ENCODE results near the gene SCART1.
"Not testable (repeated sequence)": the region's sequence is repeated elsewhere in the genome, so short reads cannot be mapped to it uniquely, and the experiment has no call there.

The SCART1 gene

DNA sequence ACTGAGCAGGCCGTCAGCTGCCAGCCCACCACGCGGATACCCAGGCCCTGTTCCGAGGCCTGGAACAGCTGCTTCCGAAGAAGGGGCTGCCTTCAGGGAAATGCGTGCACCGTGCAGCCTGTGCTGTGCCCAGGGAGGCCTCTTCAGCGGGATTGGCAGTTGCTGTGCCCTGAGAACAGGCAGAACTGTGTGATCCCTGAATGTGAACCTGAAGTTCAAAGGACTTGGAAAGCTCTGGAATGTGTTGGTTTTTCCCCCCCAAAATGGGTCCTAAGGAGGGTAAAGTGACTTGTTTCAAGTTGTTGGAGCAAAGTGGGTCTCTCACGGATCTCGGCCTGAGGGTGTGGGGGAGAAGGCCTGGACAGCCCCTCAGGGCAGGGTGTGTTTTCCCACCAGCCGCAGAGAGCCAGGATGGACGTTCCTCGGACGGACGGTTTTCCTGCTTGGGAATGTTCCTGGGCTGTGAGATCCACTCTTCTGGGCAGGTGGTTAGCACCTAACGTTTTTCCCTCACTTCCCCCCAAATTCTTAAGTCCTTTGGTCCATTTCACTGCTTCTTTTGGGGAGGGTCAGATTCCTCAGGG, 31.4 kb upstream of the SCART1 start:
- DNase-seq (ENCODE audit: extremely low spot score): no peak
- CTCF ChIA-PET: interaction anchor here (1.1 kb wide), 1 partner anchor 21 kb away, joined by 3 read pairs; no protein-coding TSS in a partner anchor
- POLR2A ChIA-PET: interaction anchor here (0.5 kb wide), 1 partner anchor 54 kb away, joined by 5 read pairs; no protein-coding TSS in a partner anchor
- TF ChIP-seq, protein P1, sequence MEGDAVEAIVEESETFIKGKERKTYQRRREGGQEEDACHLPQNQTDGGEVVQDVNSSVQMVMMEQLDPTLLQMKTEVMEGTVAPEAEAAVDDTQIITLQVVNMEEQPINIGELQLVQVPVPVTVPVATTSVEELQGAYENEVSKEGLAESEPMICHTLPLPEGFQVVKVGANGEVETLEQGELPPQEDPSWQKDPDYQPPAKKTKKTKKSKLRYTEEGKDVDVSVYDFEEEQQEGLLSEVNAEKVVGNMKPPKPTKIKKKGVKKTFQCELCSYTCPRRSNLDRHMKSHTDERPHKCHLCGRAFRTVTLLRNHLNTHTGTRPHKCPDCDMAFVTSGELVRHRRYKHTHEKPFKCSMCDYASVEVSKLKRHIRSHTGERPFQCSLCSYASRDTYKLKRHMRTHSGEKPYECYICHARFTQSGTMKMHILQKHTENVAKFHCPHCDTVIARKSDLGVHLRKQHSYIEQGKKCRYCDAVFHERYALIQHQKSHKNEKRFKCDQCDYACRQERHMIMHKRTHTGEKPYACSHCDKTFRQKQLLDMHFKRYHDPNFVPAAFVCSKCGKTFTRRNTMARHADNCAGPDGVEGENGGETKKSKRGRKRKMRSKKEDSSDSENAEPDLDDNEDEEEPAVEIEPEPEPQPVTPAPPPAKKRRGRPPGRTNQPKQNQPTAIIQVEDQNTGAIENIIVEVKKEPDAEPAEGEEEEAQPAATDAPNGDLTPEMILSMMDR (IDR thresholded peaks at IDR 0.05; ENCODE audit: control extremely low read depth, extremely low read depth, low read depth, missing control alignments): no peak

GRCh38 chr10:133422807-133423771, 30.7 kb upstream of the SCART1 start:
- DNase-seq (ENCODE audit: extremely low spot score): no peak
- ChIA-PET POLR2A (no interaction called here), CTCF (no interaction called here)
- TF ChIP-seq, protein P1 (IDR thresholded peaks at IDR 0.05; ENCODE audit: control extremely low read depth, extremely low read depth, low read depth, missing control alignments): no peak

DNA sequence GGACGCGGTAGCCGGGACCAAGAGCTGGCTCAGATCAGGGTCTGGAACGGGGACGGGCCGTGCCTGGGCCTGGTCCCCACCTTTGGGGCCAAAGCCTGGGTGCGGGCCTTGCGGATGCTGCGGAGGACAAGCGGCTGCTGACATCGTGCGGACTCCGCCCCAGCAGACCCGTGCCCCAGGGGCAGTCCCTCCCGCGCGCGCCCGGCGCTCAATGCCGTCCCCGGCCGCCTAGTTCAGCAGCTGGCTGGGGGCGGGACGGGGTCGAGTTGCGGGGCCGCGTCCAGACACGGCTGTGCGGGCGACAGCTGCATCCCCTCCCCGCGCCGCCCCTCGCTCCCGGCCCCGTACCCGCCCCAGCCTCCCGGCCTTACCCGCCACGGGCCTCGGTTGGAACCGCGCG, 29.6 kb upstream of the SCART1 start:
- DNase-seq (ENCODE audit: extremely low spot score); CTCF ChIA-PET; POLR2A ChIA-PET: not testable (repeated sequence)

DNA sequence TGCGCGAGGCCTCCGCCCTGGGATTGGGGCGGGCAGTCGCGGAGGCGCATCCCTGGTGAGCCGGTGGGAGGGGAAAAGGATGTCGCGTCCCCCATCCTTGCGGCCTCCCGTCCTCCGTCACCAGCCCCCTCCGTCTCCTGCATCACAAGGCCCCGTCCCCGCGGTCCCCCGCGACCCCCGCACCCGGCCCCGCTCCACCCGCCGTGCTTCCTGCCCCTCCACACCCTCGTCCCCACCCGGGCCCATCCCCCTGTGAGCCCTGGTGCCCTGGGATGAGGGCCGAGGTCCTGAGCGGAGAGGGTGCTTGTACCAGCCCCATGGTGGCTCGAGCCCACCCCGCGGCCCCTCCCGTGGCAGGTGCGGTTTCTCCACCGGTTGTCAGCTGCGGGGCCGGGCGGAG, 29.1 kb upstream of the SCART1 start, which contains the start of gene SPRN:
TSS of gene SPRN (minus strand) at position 25 of the 400 bp plus-strand sequence. CDS start 944 bp downstream, outside the sequence.
- DNase-seq (ENCODE audit: extremely low spot score); CTCF ChIA-PET; POLR2A ChIA-PET: not testable (repeated sequence)

DNA sequence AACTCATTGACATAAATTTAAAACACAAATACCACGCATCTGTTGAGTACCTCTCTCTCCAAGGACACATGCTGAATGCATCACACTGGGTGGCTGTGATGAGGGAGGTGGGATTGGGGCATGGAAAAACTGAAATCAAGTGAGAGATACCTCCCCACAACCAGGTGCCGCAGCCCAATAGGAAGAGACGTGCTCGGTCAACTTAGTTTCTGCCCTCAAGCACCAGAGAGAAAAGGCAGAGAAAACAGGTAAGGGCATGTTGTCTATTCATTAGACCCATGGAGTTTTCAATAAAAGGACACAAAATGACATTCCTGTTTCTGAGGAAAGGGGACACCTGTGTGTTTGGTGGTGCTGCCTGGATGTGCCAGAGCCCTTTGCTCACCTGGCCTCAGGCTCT, 24.2 kb upstream of the SCART1 start:
- POLR2A ChIA-PET; CTCF ChIA-PET; DNase-seq (ENCODE audit: extremely low spot score): not testable (repeated sequence)

DNA sequence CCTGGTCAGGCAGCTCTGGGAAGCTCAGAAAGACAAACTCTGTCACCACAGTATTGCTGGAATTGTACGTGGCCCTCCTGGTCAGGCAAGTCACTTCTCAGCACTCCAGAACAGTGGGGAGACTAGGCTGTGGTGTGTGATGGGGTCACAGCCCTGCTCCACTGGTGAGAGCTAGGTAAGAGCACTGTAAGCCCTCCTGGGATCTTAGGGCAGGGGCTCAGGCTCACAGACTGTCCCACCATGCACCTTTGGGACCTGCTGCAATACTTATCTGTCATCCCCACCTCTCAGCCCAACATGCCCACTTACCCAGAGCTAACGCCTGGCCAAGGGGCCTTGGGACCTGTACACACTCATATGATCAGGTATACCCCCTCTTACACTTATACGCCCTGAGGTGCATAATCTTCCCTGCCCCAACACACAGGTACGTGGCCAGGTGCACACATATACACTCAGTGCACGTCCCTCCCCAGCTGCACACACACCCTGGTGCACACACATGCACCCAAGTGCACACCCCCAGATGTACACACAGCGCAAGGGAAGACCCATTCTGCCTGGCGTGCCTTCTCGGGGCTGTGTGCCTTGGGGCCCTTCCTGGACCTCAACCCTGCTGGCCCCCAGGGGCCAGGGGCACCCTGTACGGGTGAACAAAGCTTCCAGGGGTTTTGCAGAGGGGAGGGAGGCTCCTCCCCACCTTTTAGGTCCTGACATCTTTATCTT, 21.7 kb upstream of the SCART1 start:
- DNase-seq (ENCODE audit: extremely low spot score); POLR2A ChIA-PET; CTCF ChIA-PET: not testable (repeated sequence)

DNA sequence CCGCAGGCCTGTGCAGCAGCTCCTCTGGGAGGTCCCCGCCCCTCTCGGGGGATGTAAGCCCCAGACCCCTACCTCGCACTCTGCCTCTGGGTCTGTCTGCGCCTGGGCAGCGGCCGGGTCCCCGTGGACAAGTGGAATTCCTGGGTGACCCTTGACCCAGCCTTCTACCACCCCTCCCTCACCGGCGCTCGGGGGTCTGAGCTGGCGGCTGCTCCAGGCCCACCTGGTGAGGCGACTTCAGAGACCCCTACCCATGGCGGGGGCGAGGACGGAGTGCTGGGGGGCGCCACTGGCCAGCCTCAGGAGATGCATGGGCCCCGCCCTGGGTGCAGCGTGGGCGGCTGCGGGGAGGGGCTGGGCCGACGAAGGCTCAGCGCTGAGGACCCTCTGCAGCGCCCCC, 21.0 kb upstream of the SCART1 start:
- CTCF ChIA-PET; DNase-seq (ENCODE audit: extremely low spot score); POLR2A ChIA-PET: not testable (repeated sequence)

DNA sequence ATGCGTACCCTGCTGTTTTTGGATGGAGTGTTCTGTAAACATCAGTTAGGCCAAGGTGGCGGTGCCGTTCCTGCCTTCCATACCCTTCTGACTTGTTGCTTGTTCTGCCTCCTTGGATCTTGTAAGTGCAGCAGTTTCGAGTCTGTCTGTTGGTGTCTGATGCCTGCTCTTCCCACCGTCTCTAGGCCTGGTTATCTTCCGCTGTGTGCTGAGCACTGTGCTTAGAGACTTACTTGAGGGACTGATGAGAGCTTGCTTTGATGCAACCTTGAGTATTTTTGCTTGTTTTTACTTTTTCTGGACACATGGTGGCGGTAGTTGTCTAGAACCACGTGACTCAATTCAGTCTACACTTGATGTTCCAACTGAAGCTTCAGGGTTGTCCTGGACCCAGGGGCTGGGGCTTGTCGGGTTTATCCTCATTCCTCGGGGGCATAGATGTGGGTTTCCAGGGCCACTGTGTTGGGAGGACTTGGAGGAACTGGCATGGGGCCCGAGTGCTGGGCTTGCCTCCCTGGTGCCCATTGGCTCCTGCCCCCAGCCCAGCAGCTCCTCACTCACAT, 15.0 kb upstream of the SCART1 start:
- POLR2A ChIA-PET: no interaction called here
- TF ChIP-seq, protein P1 (IDR thresholded peaks at IDR 0.05; ENCODE audit: control extremely low read depth, extremely low read depth, low read depth, missing control alignments): peak; percentile 41
- DNase-seq (ENCODE audit: extremely low spot score): peak; percentile 64
- CTCF ChIA-PET: interaction anchor here (0.6 to 2.6 kb wide), 18 partner anchors 9 to 170 kb away, joined by 3 to 9 read pairs (median 3); no protein-coding TSS in a partner anchor

All from GM10248 (cell line).